HG03469 (cell line): ENCODE measurements around the gene KCNE2.
A peak's percentile ranks its signal among the peaks of the same experiment; 100 is the strongest.

Experiments used
- ATAC-seq: cut with Tn5 transposase; IDR thresholded peaks from one replicate; pipeline ENCODE4 v1.9.1; 2021; ENCODE audit warnings: mild to moderate bottlenecking, moderate library complexity, moderate number of reproducible peaks; ENCODE audit not compliant: unreplicated experiment

The KCNE2 gene

GRCh38 chr21:34363733-34364132 is at the start of gene KCNE2:
KCNE2 (plus strand) TSS chr21:34364006; CDS start chr21:34370479, 6,473 bp downstream.
- ATAC-seq = no peak

- ATAC-seq = no peak
These were observed 44.2 kb upstream of the KCNE2 start for GRCh38 chr21:34319585-34319984.

GRCh38 chr21:34320011-34320410 is 43.8 kb upstream of the KCNE2 start:
- no peak for ATAC-seq

GRCh38 chr21:34330055-34330454 is 33.8 kb upstream of the KCNE2 start:
- ATAC-seq = no peak

- ATAC-seq = no peak
These were observed 32.1 kb upstream of the KCNE2 start for GRCh38 chr21:34331726-34332125.

GRCh38 chr21:34332347-34332746 is 31.5 kb upstream of the KCNE2 start:
- ATAC-seq = no peak

- ATAC-seq = no peak
These were observed 30.6 kb upstream of the KCNE2 start for GRCh38 chr21:34333121-34333739.

GRCh38 chr21:34335316-34335715 is 28.5 kb upstream of the KCNE2 start:
- ATAC-seq = no peak

GRCh38 chr21:34336245-34336644 is 27.6 kb upstream of the KCNE2 start:
- no peak for ATAC-seq

- ATAC-seq = no peak
These were observed 26.9 kb upstream of the KCNE2 start for GRCh38 chr21:34336756-34337391.

- ATAC-seq = no peak
These were observed 26.1 kb upstream of the KCNE2 start for GRCh38 chr21:34337741-34338140.

- ATAC-seq = no peak
These were observed 25.6 kb upstream of the KCNE2 start for GRCh38 chr21:34338226-34338625.

- no peak for ATAC-seq
These were observed 23.7 kb upstream of the KCNE2 start for GRCh38 chr21:34340061-34340460.

- no peak for ATAC-seq
These were observed 21.3 kb upstream of the KCNE2 start for GRCh38 chr21:34342476-34342875.

- ATAC-seq = no peak
These were observed 20.5 kb upstream of the KCNE2 start for GRCh38 chr21:34343347-34343746.

- no peak for ATAC-seq
These were observed 19.9 kb upstream of the KCNE2 start for GRCh38 chr21:34343838-34344381.

GRCh38 chr21:34344584-34344983 is 19.2 kb upstream of the KCNE2 start:
- ATAC-seq = no peak

- ATAC-seq = no peak
These were observed 18.5 kb upstream of the KCNE2 start for GRCh38 chr21:34345091-34345871.

GRCh38 chr21:34345892-34346291 is 17.9 kb upstream of the KCNE2 start:
- no peak for ATAC-seq

GRCh38 chr21:34348890-34349519 is 14.8 kb upstream of the KCNE2 start:
- no peak for ATAC-seq

GRCh38 chr21:34351786-34352241 is 12.0 kb upstream of the KCNE2 start:
- peak; percentile 54 for ATAC-seq
